Vagina (tissue), 2 donors: ENCODE data around the gene MASP1.

Source experiments
- CTCF ChIP-seq, 3 experiments: fragments of 450-650 bp in 2 of 3; fragments of 200-600 bp in 1 of 3; sonication (generic) in 1 of 3; IDR thresholded peaks; one replicate each; pipeline ENCODE4 v1.5.1; 2017 to 2019; ENCODE audit warnings: antibody characterized with exemption in 3 of 3, mild to moderate bottlenecking in 2 of 3, moderate library complexity in 2 of 3
- POLR2A ChIP-seq, 2 donors: fragments of 450-650 bp; IDR thresholded peaks; one replicate each; pipeline ENCODE4 v1.6.1; 2017; ENCODE audit warnings: antibody characterized with exemption in 2 of 2, mild to moderate bottlenecking in 2 of 2, moderate library complexity in 2 of 2
- POLR2AphosphoS5 ChIP-seq, 2 donors: sonication (generic); formaldehyde crosslinking; IDR thresholded peaks; one replicate each; pipeline ENCODE4 v1.9.0; 2017; ENCODE audit warnings: antibody characterized with exemption in 2 of 2, mild to moderate bottlenecking in 2 of 2, low read depth in 1 of 2; ENCODE audit not compliant: insufficient read depth in 1 of 2

GRCh38 chr3:187271582-187271981 is 20.0 kb downstream of the MASP1 start:
- TF ChIP-seq CTCF (IDR thresholded peaks at IDR 0.05) = no peak
- no peak for TF ChIP-seq POLR2AphosphoS5 (IDR thresholded peaks at IDR 0.05; ENCODE audit: insufficient read depth in 1 of 2, low read depth in 1 of 2)
- no peak for TF ChIP-seq POLR2A (IDR thresholded peaks at IDR 0.05)
